Muscle of leg (tissue), 11 donors: ENCODE measurements around the gene MISP. TPM values are rescaled to one million over a fixed set of nuclear protein-coding genes. Genes with fewer than 3 reads are reported as not detected.
"Not testable (repeated sequence)": the region's sequence is repeated elsewhere in the genome, so short reads cannot be mapped to it uniquely, and the experiment has no call there.

Experiments used
- DNase-seq: peaks from one replicate; pipeline ENCODE4 v3.0.0; 2013
- H3K27ac ChIP-seq: one replicate; pipeline ENCODE4 v1.5.1; 2013; ENCODE audit warnings: mild to moderate bottlenecking, low read length, control low read depth
- H3K27me3 ChIP-seq: one replicate; pipeline ENCODE4 v1.6.1; 2013; ENCODE audit warnings: low read length; ENCODE audit not compliant: control insufficient read depth, insufficient read depth
- H3K36me3 ChIP-seq: one replicate; pipeline ENCODE4 v1.6.1; 2013; ENCODE audit warnings: low read length; ENCODE audit not compliant: control insufficient read depth, insufficient read depth
- H3K4me1 ChIP-seq: one replicate; pipeline ENCODE4 v1.6.1; 2013; ENCODE audit warnings: low read length; ENCODE audit not compliant: control insufficient read depth, insufficient read depth
- H3K4me3 ChIP-seq: one replicate; pipeline ENCODE4 v1.5.1; 2013; ENCODE audit warnings: low read length, control low read depth
- H3K9me3 ChIP-seq: replicated peaks from 2 replicates; pipeline ENCODE4 v1.6.1; 2013; ENCODE audit warnings: low read depth, low read length; ENCODE audit not compliant: control insufficient read depth
- WGBS: methylation state at CpG from one replicate; pipeline ENCODE4 v1.1.5; 2013; ENCODE audit warnings: missing lambda C conversion rate; ENCODE audit not compliant: insufficient coverage; 5-methylcytosine and 5-hydroxymethylcytosine counted together
- polyA plus RNA-seq, 8 donors: library from polyadenylated mRNA; unstranded; fragments of 120-200 nt; gene quantifications; one replicate each; pipeline versions ENCODE4 v1.2.1 to v1.2.3, GENCODE V29; 2013; ENCODE audit warnings: inconsistent platforms in 1 of 8, low replicate concordance in 1 of 8; ENCODE audit not compliant: insufficient read length in 8 of 8, insufficient read depth in 1 of 8
- total RNA-seq: library from RNA; stranded (reverse); fragments of 120-200 nt; gene quantifications from one replicate; pipeline ENCODE4 v1.2.4, GENCODE V29; 2013

Gene MISP
- total and polyA plus RNA-seq, 9 donors = 0.09 to 11.6 (median 0.16) TPM; not detected in 1

DNA sequence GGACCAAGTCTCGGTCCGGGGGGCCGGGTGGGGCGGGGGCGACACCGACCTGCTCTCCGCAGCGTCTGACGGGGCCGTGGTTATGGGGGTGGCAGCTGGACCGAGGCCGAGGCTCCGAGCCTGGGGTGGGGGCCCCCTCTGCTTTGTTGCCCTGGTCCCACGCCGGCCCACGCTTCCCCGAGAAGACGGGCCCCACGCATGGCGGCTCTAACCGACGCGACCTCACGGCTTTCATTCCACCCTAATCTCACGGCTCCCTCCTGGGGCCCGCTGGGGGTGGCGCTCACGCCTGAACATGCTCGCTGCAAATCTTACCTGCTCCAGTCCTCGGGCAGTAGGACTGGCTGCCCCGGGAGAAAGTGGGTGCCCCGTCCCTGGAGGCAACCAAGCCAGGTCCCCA, 14.8 kb upstream of the MISP start:
- H3K27me3 ChIP-seq = no peaks in the 10 kb centered on the region
- no peak overlapping the region for H3K27ac ChIP-seq
- H3K4me1 ChIP-seq = peaks cover 2% of the 10 kb centered on the region
- WGBS = 83% methylated on average over 31 of the region's 32 CpGs
- peaks cover 10% of the 10 kb centered on the region for H3K36me3 ChIP-seq
- H3K9me3 ChIP-seq = no peaks in the 10 kb centered on the region
- H3K4me3 ChIP-seq = no peak overlapping the region
- DNase-seq = no peak

- H3K27ac ChIP-seq = no peak overlapping the region
- H3K9me3 ChIP-seq = no peaks in the 10 kb centered on the region
- H3K4me3 ChIP-seq = no peak overlapping the region
- DNase-seq = no peak
- 37% methylated on average over 22 of the region's 22 CpGs for WGBS
- peaks cover 6% of the 10 kb centered on the region for H3K36me3 ChIP-seq
- peaks cover 2% of the 10 kb centered on the region for H3K4me1 ChIP-seq
- no peaks in the 10 kb centered on the region for H3K27me3 ChIP-seq
Observed at GRCh38 chr19:737591-738093, 13.3 kb upstream of the MISP start.

GRCh38 chr19:738509-739128, 12.3 kb upstream of the MISP start:
- Histone ChIP-seq H3K36me3 (peaks cover 6% of the 10 kb centered on the region), H3K27ac (no peak overlapping the region), H3K9me3 (no peaks in the 10 kb centered on the region), H3K4me3 (no peak overlapping the region), H3K4me1 (peaks cover 11% of the 10 kb centered on the region), H3K27me3 (no peaks in the 10 kb centered on the region)
- 85% methylated on average over 23 of the region's 23 CpGs for WGBS
- DNase-seq = no peak

DNA sequence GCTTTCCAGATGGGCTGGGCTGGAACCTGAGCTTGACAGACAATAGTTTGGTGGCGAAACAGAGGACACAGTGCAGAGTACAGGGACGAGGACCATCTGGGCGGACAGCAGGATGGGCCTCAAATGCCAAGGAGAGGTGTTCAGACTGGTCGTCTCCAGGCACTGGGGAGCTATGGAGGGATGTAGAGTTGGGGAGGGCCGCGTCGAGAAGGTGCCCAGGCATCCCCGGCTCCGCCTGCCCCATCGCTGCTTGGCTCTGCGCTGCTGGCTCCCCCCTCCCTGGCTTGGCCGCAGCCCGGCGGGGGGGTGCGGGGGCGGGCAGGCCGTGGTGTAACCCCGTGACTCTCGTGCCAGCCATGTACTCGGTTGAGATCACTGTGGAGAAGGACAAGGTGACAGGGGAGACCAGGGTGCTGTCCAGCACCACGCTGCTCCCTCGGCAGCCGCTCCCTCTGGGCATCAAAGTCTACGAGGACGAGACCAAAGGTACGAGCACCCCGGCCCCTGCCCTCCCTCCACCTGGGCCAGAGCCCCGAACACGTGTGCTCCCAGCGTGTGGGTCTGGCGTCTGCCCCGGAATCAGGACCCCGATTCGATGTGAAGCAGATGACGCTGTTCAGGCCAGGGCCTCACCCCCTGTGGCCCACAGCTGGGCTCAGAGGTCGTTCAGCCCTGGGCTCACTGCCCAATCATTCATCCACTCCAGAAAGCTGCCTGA, 10.8 kb upstream of the MISP start:
- Histone ChIP-seq H3K4me3 (no peak overlapping the region), H3K36me3 (peaks cover 6% of the 10 kb centered on the region), H3K9me3 (peaks cover 4% of the 10 kb centered on the region), H3K4me1 (peaks cover 9% of the 10 kb centered on the region), H3K27ac (no peak overlapping the region), H3K27me3 (no peaks in the 10 kb centered on the region)
- DNase-seq = no peak
- 81% methylated on average over 31 of the region's 36 CpGs for WGBS

DNA sequence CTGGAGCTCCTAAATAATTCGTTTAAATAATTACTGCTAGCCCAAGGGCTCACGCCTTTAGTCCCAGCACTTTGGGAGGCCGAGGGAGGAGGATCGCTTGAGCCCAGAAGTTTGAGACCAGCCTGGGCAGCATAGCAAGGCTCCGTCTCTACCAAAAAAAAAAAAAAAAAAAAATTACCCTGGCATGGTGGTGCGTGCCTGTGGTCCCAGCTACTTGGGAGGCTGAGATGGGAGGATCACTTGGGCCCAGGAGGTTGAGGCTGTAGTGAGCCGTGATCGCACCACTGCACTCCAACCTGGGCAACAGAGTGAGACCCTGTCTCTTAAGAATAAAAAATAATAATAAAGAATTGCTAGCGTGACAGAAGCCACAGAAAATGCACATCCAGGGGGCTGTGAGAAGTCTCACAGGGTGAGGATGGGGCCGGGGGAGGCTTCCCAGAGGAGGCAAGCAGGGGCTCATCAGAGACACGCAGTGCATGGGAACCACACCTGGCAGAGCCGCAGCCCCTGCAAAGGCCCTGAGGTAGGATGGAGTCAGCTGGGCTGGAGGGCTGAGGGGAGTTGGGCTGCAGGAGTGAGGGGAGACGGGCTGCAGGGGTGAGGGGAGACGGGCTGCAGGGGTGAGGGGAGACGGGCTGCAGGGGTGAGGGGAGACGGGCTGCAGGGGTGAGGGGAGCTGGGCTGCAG, 10.0 kb upstream of the MISP start:
- WGBS = 71% methylated on average over 6 of the region's 16 CpGs

DNA sequence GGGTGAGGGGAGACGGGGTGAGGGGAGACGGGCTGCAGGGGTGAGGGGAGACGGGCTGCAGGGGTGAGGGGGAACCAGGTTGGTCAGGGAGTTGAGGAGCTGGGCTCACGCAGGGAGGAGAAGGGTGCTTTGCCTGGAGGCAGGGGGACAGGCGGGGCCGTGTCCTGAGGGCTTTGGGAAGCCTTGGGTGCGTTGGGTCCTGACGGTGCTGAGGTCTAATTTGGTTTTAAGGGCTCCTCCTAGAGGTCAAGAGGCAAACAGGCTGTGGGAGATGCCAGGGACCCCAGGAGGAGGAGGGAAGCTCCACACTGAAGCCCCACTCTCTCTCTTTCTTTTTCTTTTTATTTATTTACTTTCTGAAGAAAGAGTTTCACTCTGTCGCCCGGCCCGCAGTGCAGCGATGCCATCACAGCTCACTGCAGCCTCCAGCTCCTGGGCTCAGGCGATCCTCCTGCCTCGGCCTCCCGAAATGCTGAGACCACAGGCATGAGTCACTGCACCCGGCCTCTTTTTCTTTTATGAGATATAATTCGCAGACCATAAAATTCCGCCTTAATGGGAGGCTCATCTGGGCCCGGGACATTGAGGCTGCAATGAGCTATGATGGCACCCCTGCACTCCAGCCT, 9.3 kb upstream of the MISP start:
- peaks cover 9% of the 10 kb centered on the region for H3K4me1 ChIP-seq
- H3K4me3 ChIP-seq = no peak overlapping the region
- H3K27me3 ChIP-seq = no peaks in the 10 kb centered on the region
- H3K9me3 ChIP-seq = peaks cover 4% of the 10 kb centered on the region
- H3K36me3 ChIP-seq = no peaks in the 10 kb centered on the region
- H3K27ac ChIP-seq = no peak overlapping the region
- 72% methylated on average over 14 of the region's 19 CpGs for WGBS
- DNase-seq = no peak

More for the DNA sequence above, 10.0 kb upstream of the MISP start:
- DNase-seq, H3K36me3 ChIP-seq, H3K27me3 ChIP-seq, H3K27ac ChIP-seq, H3K4me3 ChIP-seq, H3K4me1 ChIP-seq, H3K9me3 ChIP-seq: not testable (repeated sequence)

DNA sequence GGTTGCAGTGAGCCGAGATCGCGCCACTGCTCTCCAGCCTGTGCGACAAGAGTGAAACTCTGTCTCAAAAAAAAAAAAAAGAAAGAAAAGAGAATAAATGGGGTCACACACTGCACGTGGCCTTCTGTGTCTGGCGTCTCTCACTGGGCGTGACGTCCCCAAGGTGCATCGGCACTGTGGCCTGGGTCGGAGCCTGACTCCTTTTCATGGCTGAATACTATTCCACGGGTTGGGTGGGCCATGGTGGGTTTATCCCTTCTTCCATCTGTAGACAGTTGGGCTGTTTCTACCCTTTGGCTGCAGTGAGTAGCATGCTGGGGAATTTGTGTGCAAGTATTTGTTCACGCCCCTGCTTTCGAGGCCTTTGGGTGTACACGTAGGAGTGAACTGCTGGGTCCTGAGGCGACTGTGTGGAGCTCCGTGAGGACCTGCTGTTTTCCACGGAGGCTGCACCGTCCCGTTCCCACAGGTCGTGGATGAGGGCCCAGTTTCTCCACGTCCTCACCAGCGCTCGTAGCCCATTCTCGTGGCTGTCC, 8.3 kb upstream of the MISP start:
- DNase-seq = no peak
- Histone ChIP-seq H3K36me3 (no peaks in the 10 kb centered on the region), H3K27me3 (no peaks in the 10 kb centered on the region), H3K4me1 (peaks cover 9% of the 10 kb centered on the region), H3K27ac (no peak overlapping the region), H3K4me3 (no peak overlapping the region), H3K9me3 (peaks cover 10% of the 10 kb centered on the region)
- 85% methylated on average over 24 of the region's 24 CpGs for WGBS

DNA sequence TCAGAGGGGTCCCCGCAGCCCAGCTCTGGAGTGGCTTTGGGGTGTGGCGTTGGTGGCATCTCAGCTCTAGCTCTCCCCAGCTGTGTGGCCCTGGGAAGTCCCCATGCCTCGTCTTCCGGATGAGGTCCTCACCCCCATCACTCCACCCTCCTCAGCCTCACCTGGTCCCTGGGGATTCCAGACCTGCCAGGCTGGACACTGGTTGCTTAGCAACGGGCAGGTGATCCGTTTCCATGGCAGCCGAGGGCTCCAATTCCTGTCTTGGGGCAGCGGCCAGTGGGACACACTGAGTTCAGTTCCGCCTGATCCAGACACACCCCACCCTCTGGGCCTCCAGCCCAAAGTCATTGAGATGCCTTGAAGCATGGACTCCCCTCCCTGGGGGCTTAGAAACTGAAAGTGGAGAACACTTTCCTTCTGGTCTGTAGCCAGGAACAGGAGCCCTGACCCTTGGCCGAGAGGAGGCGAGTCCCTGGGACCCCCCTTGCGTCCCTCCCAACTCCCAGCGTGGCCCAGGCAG, 7.7 kb upstream of the MISP start:
- H3K9me3 ChIP-seq = peaks cover 15% of the 10 kb centered on the region
- no peak overlapping the region for H3K27ac ChIP-seq
- peaks cover 9% of the 10 kb centered on the region for H3K4me1 ChIP-seq
- 19% methylated on average over 6 of the region's 13 CpGs for WGBS
- H3K36me3 ChIP-seq = peaks cover 4% of the 10 kb centered on the region
- no peak overlapping the region for H3K4me3 ChIP-seq
- DNase-seq = peak; percentile 88
- no peaks in the 10 kb centered on the region for H3K27me3 ChIP-seq

DNA sequence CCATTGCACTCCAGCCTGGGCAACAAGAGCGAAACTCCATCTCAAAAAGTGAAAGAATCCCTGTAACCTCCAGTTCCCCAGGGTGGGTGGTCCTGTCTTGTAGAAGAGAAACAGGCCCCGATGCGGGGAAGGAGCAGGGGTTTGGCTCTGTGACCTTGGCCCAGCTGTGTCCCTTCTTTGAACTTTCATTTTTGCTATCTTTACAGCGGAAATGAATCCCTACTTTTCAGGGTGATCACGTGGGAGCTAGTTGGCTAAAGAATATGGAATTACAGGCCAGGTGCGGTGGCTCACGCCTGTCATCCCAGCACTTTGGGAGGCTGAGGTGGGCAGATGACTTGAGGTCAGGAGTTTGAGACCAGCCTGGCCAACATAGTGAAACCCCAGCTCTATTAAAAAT, 5.8 kb upstream of the MISP start:
- not testable (repeated sequence) for H3K4me1 ChIP-seq, H3K4me3 ChIP-seq, H3K27me3 ChIP-seq, H3K36me3 ChIP-seq, DNase-seq, H3K27ac ChIP-seq
- 17% methylated on average over 2 of the region's 7 CpGs for WGBS
- peaks cover 15% of the 10 kb centered on the region for H3K9me3 ChIP-seq
